HepG2 (cell line): ENCODE results near the gene DSCAM.

Experiments used
- RAD21 ChIP-seq: fragments of 450-650 bp; formaldehyde crosslinking; IDR thresholded peaks from 2 replicates; pipeline ENCODE4 v1.5.0; 2020; ENCODE audit warnings: mild to moderate bottlenecking
- RBFOX2 ChIP-seq: fragments of 200-400 bp; formaldehyde crosslinking; IDR thresholded peaks from 2 replicates; pipeline ENCODE4 v1.6.1; 2017; ENCODE audit warnings: low read depth, mild to moderate bottlenecking, low read length

GRCh38 chr21:40324389-40324788 is 522.6 kb downstream of the DSCAM start:
- TF ChIP-seq RBFOX2, result no peak
- no peak for TF ChIP-seq RAD21 (CRISPR knock-in tag)
